Prostate gland (tissue), 2 donors: ENCODE results near the gene IL17RB. TPM values are rescaled to one million over a fixed set of nuclear protein-coding genes. Genes with fewer than 3 reads are reported as not detected.

Experiments used
- DNase-seq: peaks from one replicate; pipeline ENCODE4 v3.0.0-alpha.2; 2019; ENCODE audit warnings: low spot score
- H3K27ac ChIP-seq, 2 donors: fragments of 200-600 bp; sonication (generic); 2 replicates each; pipeline ENCODE4 v1.5.1; 2017 to 2019
- H3K27me3 ChIP-seq: fragments of 200-600 bp; sonication (generic); replicated peaks from 2 replicates; pipeline ENCODE4 v1.5.1; 2019; ENCODE audit not compliant: insufficient read depth
- H3K36me3 ChIP-seq, 2 donors: fragments of 200-600 bp; sonication (generic); 1 replicate in 1 of 2; 2 replicates in 1 of 2; pipeline versions ENCODE4 v1.5.1 to v1.8.1; 2017 to 2019
- H3K4me1 ChIP-seq: fragments of 200-600 bp; sonication (generic); replicated peaks from 2 replicates; pipeline ENCODE4 v1.5.1; 2019
- H3K4me3 ChIP-seq, 2 donors: fragments of 200-600 bp; sonication (generic); 2 replicates each; pipeline ENCODE4 v1.5.1; 2017 to 2019
- H3K9me3 ChIP-seq: fragments of 200-600 bp; sonication (generic); 2 replicates; pipeline ENCODE4 v1.5.1; 2017
- POLR2A ChIP-seq: fragments of 450-650 bp; IDR thresholded peaks from one replicate; pipeline ENCODE4 v1.6.1; 2016; ENCODE audit warnings: antibody characterized with exemption, mild to moderate bottlenecking
- POLR2AphosphoS5 ChIP-seq: sonication (generic); formaldehyde crosslinking; IDR thresholded peaks from one replicate; pipeline ENCODE4 v1.6.1; 2017; ENCODE audit warnings: antibody characterized with exemption
- WGBS: methylation state at CpG from one replicate; pipeline ENCODE4 v1.1.5; 2018; 5-methylcytosine and 5-hydroxymethylcytosine counted together
- intact Hi-C: fragments of 100-400 bp; cut with DNase I; formaldehyde crosslinking; loops from one replicate; pipeline ENCODE4 v1.14.2; 2022
- total RNA-seq, 2 donors: library from RNA; depleted of rRNA; stranded (reverse); fragments of >200 nt; gene quantifications; one replicate each; pipeline ENCODE4 v1.1.0, GENCODE V29; 2016
- TF ChIP-seq, protein P1 (sequence below), 4 experiments: fragments of 200-600 bp in 2 of 4; fragments of 450-650 bp in 2 of 4; sonication (generic) in 2 of 4; IDR thresholded peaks; 1 replicate in 3 of 4; 2 replicates in 1 of 4; pipeline ENCODE4 v1.5.1; 2016 to 2019; ENCODE audit warnings: antibody characterized with exemption in 4 of 4, mild to moderate bottlenecking in 2 of 4, moderate library complexity in 2 of 4

Gene IL17RB
- total RNA-seq, 2 donors from 2014 or later = 6.0 to 14.3 TPM

DNA sequence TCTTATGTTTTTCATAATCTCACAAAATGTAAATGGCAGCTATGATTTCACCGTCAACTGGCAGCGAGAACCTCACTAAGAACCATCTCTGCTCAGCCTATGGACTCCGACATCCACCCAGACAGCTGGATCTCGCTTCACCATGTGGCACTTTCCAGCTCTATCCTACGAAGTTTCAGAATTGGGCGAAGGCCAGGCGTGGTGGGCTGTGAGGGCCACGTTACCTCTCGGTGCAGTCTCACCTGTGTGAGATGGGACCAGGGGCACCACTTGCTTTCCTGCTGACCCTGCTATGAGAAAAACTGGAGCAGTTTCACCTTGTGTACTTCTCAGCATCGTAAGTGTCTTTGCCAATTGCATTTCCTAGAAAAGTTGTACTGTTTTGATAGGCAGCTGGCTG, 32.5 kb upstream of the IL17RB start:
- 87% methylated on average over 10 of the region's 10 CpGs for WGBS
- no peak for DNase-seq
- no peaks in the 10 kb centered on the region for H3K9me3 ChIP-seq
- H3K36me3 ChIP-seq = peaks cover 0 to 4% of the 10 kb centered on the region in 2 donors
- intact Hi-C loops = no loop called here
- H3K27me3 ChIP-seq = no peaks in the 10 kb centered on the region
- no peaks in the 10 kb centered on the region for H3K4me1 ChIP-seq
- TF ChIP-seq POLR2A = no peak
- TF ChIP-seq, protein P1, sequence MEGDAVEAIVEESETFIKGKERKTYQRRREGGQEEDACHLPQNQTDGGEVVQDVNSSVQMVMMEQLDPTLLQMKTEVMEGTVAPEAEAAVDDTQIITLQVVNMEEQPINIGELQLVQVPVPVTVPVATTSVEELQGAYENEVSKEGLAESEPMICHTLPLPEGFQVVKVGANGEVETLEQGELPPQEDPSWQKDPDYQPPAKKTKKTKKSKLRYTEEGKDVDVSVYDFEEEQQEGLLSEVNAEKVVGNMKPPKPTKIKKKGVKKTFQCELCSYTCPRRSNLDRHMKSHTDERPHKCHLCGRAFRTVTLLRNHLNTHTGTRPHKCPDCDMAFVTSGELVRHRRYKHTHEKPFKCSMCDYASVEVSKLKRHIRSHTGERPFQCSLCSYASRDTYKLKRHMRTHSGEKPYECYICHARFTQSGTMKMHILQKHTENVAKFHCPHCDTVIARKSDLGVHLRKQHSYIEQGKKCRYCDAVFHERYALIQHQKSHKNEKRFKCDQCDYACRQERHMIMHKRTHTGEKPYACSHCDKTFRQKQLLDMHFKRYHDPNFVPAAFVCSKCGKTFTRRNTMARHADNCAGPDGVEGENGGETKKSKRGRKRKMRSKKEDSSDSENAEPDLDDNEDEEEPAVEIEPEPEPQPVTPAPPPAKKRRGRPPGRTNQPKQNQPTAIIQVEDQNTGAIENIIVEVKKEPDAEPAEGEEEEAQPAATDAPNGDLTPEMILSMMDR (IDR thresholded peaks at IDR 0.05) = no peak
- no peak for TF ChIP-seq POLR2AphosphoS5
- H3K4me3 ChIP-seq = no peak overlapping the region
- H3K27ac ChIP-seq = no peak overlapping the region

DNA sequence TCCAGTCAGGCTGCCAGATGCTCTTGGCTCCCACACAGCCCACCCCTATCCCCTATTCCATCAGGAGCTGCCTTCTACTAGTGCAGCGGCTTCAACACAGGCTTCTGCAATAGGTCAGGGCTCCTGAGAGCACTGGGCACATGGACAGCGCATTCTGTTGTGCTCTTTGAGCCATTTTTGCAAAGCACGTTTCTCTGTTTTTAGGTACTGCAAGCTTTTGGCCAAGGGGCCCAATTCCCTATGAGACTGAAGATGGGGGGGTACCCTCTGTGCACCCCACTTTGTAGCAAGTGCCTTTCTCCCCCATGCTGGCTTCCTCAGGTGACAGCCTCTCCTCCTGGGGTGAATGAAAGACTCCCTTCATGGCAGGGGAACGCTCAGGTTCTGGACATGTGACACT, 31.3 kb upstream of the IL17RB start:
- TF ChIP-seq POLR2A = no peak
- TF ChIP-seq, protein P1 (IDR thresholded peaks at IDR 0.05) = no peak
- TF ChIP-seq POLR2AphosphoS5 = no peak
- H3K9me3 ChIP-seq = no peaks in the 10 kb centered on the region
- no peak for DNase-seq
- no peak overlapping the region for H3K27ac ChIP-seq
- intact Hi-C loops = no loop called here
- H3K36me3 ChIP-seq = peaks cover 0 to 10% of the 10 kb centered on the region in 2 donors
- no peaks in the 10 kb centered on the region for H3K27me3 ChIP-seq
- WGBS = 94% methylated on average over 4 of the region's 4 CpGs
- H3K4me1 ChIP-seq = no peaks in the 10 kb centered on the region
- no peak overlapping the region for H3K4me3 ChIP-seq

DNA sequence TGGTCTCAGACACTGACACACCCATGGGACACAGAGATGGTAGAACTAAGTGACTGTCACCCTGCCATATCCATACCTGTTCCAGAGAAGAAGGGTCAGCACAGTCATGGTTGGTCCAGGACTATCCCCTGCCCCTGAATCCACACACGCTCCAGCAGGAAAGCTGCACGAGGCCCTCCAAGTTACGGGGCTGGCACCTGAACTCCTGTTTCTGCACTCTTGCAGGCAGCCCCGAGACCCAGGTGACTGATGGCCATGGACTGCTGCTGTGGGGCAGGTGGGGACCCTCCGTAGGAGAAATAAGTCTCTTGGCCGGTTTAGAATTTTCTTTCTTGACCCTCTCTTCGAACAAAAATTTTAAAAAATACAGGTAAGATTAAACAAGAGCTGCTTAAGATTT, 30.7 kb upstream of the IL17RB start:
- TF ChIP-seq POLR2AphosphoS5 (no peak), POLR2A (no peak)
- TF ChIP-seq, protein P1 (IDR thresholded peaks at IDR 0.05) = no peak
- Histone ChIP-seq H3K36me3 (peaks cover 0 to 10% of the 10 kb centered on the region in 2 donors), H3K4me3 (no peak overlapping the region), H3K4me1 (no peaks in the 10 kb centered on the region), H3K9me3 (no peaks in the 10 kb centered on the region), H3K27me3 (no peaks in the 10 kb centered on the region), H3K27ac (no peak overlapping the region)
- intact Hi-C loops = no loop called here
- no peak for DNase-seq
- WGBS = 94% methylated on average over 7 of the region's 7 CpGs

DNA sequence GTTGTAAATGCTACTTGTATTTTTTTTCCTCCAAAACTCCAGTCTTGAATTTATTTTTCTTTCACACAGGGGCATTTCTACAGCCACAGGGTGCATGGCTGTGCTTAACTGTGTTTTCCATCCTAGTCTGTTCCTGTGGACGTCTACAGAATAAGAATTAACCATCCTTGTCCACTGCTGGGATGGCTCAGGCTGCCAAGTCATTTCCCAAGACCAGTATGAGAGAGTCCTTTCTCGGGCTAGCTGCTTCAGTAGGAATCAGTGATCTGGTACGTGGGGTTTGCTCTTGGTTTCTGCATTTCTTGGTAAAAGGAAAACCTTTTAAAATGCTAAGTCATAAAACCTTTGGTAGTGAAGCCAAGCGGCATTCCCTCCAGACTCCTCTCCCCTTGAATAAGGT, 29.9 kb upstream of the IL17RB start:
- H3K4me1 ChIP-seq = no peaks in the 10 kb centered on the region
- no peaks in the 10 kb centered on the region for H3K27me3 ChIP-seq
- no peak for DNase-seq
- intact Hi-C loops = no loop called here
- H3K36me3 ChIP-seq = peaks cover 0 to 10% of the 10 kb centered on the region in 2 donors
- WGBS = 74% methylated on average over 4 of the region's 4 CpGs
- no peak overlapping the region for H3K27ac ChIP-seq
- H3K9me3 ChIP-seq = no peaks in the 10 kb centered on the region
- H3K4me3 ChIP-seq = no peak overlapping the region
- TF ChIP-seq POLR2A (no peak), POLR2AphosphoS5 (no peak)
- TF ChIP-seq, protein P1 (IDR thresholded peaks at IDR 0.05) = no peak

DNA sequence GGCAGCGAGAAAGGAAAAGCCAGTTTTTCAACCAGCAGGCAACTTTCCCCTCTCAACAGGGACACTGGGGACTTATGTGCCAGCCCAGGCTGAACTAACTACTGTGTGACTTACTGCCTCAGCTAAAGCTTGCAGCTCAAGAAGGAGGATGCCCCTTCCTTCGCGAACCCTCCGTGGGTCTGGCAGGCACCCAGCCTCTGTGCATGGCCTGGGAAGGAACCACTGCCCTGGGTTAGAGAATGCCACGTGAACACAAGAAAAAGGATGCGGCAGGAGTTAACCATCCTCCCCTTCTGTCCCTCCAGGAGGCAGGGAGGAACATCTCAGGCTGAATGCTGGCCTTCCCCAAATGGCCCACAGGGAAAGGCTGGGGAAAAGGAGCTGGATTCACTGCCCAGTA, 29.2 kb upstream of the IL17RB start:
- Histone ChIP-seq H3K27ac (no peak overlapping the region), H3K4me1 (no peaks in the 10 kb centered on the region), H3K9me3 (no peaks in the 10 kb centered on the region), H3K36me3 (peaks cover 0 to 10% of the 10 kb centered on the region in 2 donors), H3K4me3 (no peak overlapping the region), H3K27me3 (no peaks in the 10 kb centered on the region)
- 85% methylated on average over 6 of the region's 6 CpGs for WGBS
- DNase-seq = no peak
- intact Hi-C loops = no loop called here
- TF ChIP-seq POLR2A = no peak
- TF ChIP-seq POLR2AphosphoS5 = no peak
- TF ChIP-seq, protein P1 (IDR thresholded peaks at IDR 0.05) = no peak
